Neural crest cell (in vitro differentiated cells): Measurements from ENCODE around the gene TNS2. TPM values are rescaled to one million over a fixed set of nuclear protein-coding genes. Genes with fewer than 3 reads are reported as not detected.
"Not testable (repeated sequence)": the region's sequence is repeated elsewhere in the genome, so short reads cannot be mapped to it uniquely, and the experiment has no call there.

Experiments
- DNase-seq: peaks from one replicate; pipeline ENCODE4 v3.0.0; 2021; ENCODE audit warnings: low read depth, mixed read lengths, low spot score
- H3K27ac Mint-ChIP-seq: one replicate; pipeline ENCODE4 v1.8.0; 2021; ENCODE audit warnings: mild to moderate bottlenecking, mixed read lengths; ENCODE audit not compliant: unreplicated experiment
- H3K27me3 Mint-ChIP-seq: 2 replicates; pipeline ENCODE4 v1.8.0; 2021; ENCODE audit warnings: low read depth, mild to moderate bottlenecking, mixed read lengths
- H3K36me3 Mint-ChIP-seq: 2 replicates; pipeline ENCODE4 v1.8.0; 2021; ENCODE audit warnings: low read depth, mild to moderate bottlenecking, mixed read lengths
- H3K4me1 Mint-ChIP-seq: 2 replicates; pipeline ENCODE4 v1.8.0; 2021; ENCODE audit warnings: mixed read lengths
- H3K4me3 Mint-ChIP-seq: one replicate; pipeline ENCODE4 v1.8.0; 2021; ENCODE audit warnings: mild to moderate bottlenecking, mixed read lengths
- H3K9me3 Mint-ChIP-seq: 2 replicates; pipeline ENCODE4 v1.8.0; 2021; ENCODE audit warnings: mixed read lengths
- total RNA-seq: library from RNA; stranded (reverse); gene quantifications from 2 replicates; pipeline ENCODE4 v1.2.1, GENCODE V29; 2021
- TF ChIP-seq, protein P1 (sequence below): fragments of 200-600 bp; sonication (generic); conservative IDR thresholded peaks from 2 replicates; pipeline ENCODE4 v1.5.0; 2021; ENCODE audit warnings: antibody characterized with exemption, mild to moderate bottlenecking

TNS2 gene
- total RNA-seq, 1 donor from 2014 or later = 14.2 TPM

- TF ChIP-seq, protein P1, sequence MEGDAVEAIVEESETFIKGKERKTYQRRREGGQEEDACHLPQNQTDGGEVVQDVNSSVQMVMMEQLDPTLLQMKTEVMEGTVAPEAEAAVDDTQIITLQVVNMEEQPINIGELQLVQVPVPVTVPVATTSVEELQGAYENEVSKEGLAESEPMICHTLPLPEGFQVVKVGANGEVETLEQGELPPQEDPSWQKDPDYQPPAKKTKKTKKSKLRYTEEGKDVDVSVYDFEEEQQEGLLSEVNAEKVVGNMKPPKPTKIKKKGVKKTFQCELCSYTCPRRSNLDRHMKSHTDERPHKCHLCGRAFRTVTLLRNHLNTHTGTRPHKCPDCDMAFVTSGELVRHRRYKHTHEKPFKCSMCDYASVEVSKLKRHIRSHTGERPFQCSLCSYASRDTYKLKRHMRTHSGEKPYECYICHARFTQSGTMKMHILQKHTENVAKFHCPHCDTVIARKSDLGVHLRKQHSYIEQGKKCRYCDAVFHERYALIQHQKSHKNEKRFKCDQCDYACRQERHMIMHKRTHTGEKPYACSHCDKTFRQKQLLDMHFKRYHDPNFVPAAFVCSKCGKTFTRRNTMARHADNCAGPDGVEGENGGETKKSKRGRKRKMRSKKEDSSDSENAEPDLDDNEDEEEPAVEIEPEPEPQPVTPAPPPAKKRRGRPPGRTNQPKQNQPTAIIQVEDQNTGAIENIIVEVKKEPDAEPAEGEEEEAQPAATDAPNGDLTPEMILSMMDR = no peak
- DNase-seq = peak; percentile 62
- Mint-ChIP-seq H3K27ac (peak overlapping the region; percentile 100), H3K9me3 (peaks cover 2% of the 10 kb centered on the region), H3K4me1 (peaks cover 63% of the 10 kb centered on the region), H3K36me3 (peaks cover 16% of the 10 kb centered on the region), H3K27me3 (peaks cover 10% of the 10 kb centered on the region), H3K4me3 (peak overlapping the region; percentile 100)
These were observed 43.0 kb upstream of the TNS2 start for GRCh38 chr12:53006810-53007309.

GRCh38 chr12:53007343-53007742 lies 42.5 kb upstream of the TNS2 start:
- TF ChIP-seq, protein P1 = no peak
- Mint-ChIP-seq H3K27me3 (peaks cover 10% of the 10 kb centered on the region), H3K4me3 (peak overlapping the region; percentile 100), H3K4me1 (peaks cover 65% of the 10 kb centered on the region), H3K9me3 (peaks cover 2% of the 10 kb centered on the region), H3K36me3 (peaks cover 16% of the 10 kb centered on the region), H3K27ac (peak overlapping the region; percentile 100)
- DNase-seq = no peak

DNA sequence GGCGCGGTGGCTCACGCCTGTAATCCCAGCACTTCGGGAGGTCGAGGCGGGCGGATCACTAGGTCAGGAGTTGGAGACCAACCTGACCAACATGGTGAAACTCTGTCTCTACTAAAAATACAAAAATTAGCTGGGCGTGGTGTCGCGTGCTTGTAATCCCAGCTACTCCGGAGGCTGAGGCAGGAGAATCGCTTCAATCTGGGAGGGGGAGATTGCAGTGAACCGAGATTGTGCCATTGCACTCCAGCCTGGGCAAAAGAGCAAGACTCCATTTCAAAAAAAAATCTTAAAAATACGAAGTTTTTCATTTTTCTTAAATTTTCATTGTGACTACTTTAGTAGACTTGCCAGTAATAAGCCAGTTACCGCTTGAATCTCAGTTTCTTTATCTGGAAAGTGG lies 41.1 kb upstream of the TNS2 start:
- H3K9me3 Mint-ChIP-seq, H3K27ac Mint-ChIP-seq, DNase-seq: not testable (repeated sequence)
- Mint-ChIP-seq H3K27me3 (peaks cover 10% of the 10 kb centered on the region), H3K4me3 (peak overlapping the region; percentile 100), H3K4me1 (peaks cover 65% of the 10 kb centered on the region), H3K36me3 (peaks cover 19% of the 10 kb centered on the region)

DNA sequence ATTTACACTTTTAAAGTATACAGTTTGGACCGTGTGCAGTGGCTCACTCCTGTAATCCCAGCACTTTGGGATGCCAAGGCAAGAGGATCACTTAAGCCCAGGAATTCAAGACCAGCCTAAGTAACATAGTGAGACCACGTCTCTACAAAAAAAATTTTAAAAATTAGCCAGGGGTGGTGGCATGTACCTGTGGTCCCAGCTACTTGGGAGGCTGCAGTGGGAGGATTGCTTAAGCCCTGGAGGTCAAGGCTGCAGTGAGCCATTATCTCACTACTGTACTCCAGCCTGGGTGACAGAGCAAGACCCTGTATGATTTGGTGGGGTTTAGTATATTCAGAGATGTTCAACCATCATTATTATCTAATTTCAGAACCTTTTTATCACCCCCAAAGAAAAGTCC lies 38.9 kb upstream of the TNS2 start:
- Mint-ChIP-seq H3K27ac (no peak overlapping the region), H3K27me3 (peaks cover 5% of the 10 kb centered on the region), H3K9me3 (no peaks in the 10 kb centered on the region), H3K4me3 (peak overlapping the region; percentile 16), H3K4me1 (peaks cover 47% of the 10 kb centered on the region), H3K36me3 (peaks cover 19% of the 10 kb centered on the region)
- no peak for DNase-seq
- TF ChIP-seq, protein P1 = no peak

DNA sequence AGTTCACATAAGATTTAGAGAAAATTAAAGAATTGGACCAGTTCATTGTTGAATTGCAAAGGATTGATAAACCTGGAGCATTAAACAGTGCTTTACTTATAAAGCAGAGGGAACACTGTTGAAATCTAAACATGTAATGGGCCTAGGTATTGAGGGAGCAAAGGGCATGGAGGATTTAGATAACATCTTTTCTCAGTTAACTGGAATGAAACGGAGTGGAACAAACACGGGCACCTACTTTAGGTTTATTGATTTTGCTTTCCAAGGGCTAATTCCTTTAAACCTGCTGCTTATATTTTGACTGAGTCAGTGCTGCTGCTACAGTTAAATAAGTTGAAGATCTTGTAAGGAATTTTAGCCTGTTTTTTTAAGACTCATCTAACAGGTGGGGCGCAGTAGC lies 38.0 kb upstream of the TNS2 start:
- peak overlapping the region; percentile 17 for H3K4me3 Mint-ChIP-seq
- no peak overlapping the region for H3K27ac Mint-ChIP-seq
- TF ChIP-seq, protein P1 = no peak
- DNase-seq = no peak
- H3K36me3 Mint-ChIP-seq = peaks cover 19% of the 10 kb centered on the region
- no peaks in the 10 kb centered on the region for H3K9me3 Mint-ChIP-seq
- peaks cover 38% of the 10 kb centered on the region for H3K4me1 Mint-ChIP-seq
- no peaks in the 10 kb centered on the region for H3K27me3 Mint-ChIP-seq

DNA sequence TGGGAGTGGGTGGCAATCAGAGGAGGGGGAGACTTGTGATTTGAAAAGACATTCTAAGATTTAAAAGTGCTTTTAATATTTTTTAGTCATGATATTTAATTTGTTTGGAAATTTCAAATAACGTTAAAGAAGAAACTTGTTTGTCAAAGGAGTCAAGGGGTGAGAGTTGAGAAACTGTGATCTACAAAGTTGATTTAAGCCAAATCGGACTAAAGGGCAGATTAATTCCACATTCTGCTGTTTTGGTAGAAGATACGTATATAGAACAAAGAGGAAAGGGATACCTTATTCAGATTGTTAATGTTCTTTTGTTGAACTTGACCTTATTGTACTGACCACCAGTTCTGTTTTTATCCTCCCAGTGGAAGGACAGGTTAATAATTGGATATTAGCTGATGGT lies 36.9 kb upstream of the TNS2 start:
- Mint-ChIP-seq H3K36me3 (peaks cover 16% of the 10 kb centered on the region), H3K4me3 (no peak overlapping the region), H3K4me1 (peaks cover 30% of the 10 kb centered on the region), H3K9me3 (no peaks in the 10 kb centered on the region), H3K27ac (no peak overlapping the region), H3K27me3 (no peaks in the 10 kb centered on the region)
- DNase-seq = no peak
- TF ChIP-seq, protein P1 = no peak
